Gastrocnemius medialis (tissue), 4 donors: ENCODE data around the gene PKP4.

ENCODE experiments used
- CTCF ChIP-seq, 5 experiments: fragments of 450-650 bp in 3 of 5; fragments of 200-600 bp in 2 of 5; sonication (generic) in 2 of 5; IDR thresholded peaks in 4 of 5; conservative IDR thresholded peaks in 1 of 5; 1 replicate in 4 of 5; 2 replicates in 1 of 5; pipeline ENCODE4 v1.5.1; 2016 to 2019; ENCODE audit warnings: antibody characterized with exemption in 5 of 5, mild to moderate bottlenecking in 3 of 5, moderate library complexity in 3 of 5
- POLR2A ChIP-seq, 2 donors: fragments of 450-650 bp; IDR thresholded peaks; one replicate each; pipeline ENCODE4 v1.6.1; 2017; ENCODE audit warnings: antibody characterized with exemption in 2 of 2, mild to moderate bottlenecking in 2 of 2, moderate library complexity in 2 of 2

DNA sequence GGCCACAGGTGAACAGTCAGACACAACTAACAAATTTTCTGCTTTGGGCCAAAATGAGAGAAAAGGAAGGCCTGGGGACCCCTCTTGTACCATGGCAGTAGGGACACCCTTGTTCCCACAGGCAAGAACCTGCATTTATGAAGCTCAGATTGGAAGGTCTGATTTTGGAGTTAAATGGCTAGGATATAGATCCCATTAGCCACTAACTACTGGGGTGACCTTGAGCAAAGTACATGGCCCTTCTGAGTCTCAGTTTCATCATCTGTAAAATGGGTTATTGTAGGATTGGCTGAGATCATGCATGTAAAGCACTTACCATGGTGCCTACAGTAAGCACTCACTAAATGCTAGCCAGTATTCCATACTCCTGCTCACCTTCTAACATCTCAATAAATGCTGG, 236.7 kb downstream of the PKP4 start:
- TF ChIP-seq CTCF (IDR thresholded peaks at IDR 0.05 in 4 of 5, conservative IDR thresholded peaks at IDR 0.05 in 1 of 5), result no peak
- TF ChIP-seq POLR2A (IDR thresholded peaks at IDR 0.05), result no peak
